OCI-LY3 (cell line): Measurements from ENCODE around the gene HOXC5.

Source experiments
- H2AFZ ChIP-seq: fragments of 200-600, 300-600 bp; shearing (Covaris generic); 2 replicates; pipeline ENCODE4 v1.6.0; 2014; ENCODE audit warnings: antibody characterized with exemption, low read depth, low read length
- H3K27ac ChIP-seq: fragments of 200-600, 300-600 bp; sonication (generic); 2 replicates; pipeline ENCODE4 v1.5.1; 2014; ENCODE audit warnings: mild to moderate bottlenecking, low read length, moderate library complexity, mixed read lengths
- H3K27me3 ChIP-seq: fragments of 200-600, 300-600 bp; sonication (generic); 2 replicates; pipeline ENCODE4 v1.6.1; 2014; ENCODE audit warnings: low read depth, low read length, mixed read lengths
- H3K36me3 ChIP-seq: fragments of 200-600, 300-600 bp; sonication (generic); replicated peaks from 2 replicates; pipeline ENCODE3; 2014; ENCODE audit warnings: low read depth, low read length, mixed read lengths
- H3K4me1 ChIP-seq: fragments of 300-600, 200-600 bp; sonication (generic); 2 replicates; pipeline ENCODE4 v1.6.1; 2014; ENCODE audit warnings: low read length, mixed read lengths
- H3K4me2 ChIP-seq: fragments of 200-600, 300-600 bp; sonication (generic); 2 replicates; pipeline ENCODE4 v1.6.1; 2014; ENCODE audit warnings: low read length, mixed read lengths
- H3K4me3 ChIP-seq: fragments of 300-600, 200-600 bp; sonication (generic); 2 replicates; pipeline ENCODE4 v1.5.1; 2014; ENCODE audit warnings: antibody characterized with exemption, mild to moderate bottlenecking, low read length, moderate library complexity
- H3K79me2 ChIP-seq: fragments of 300-600, 200-600 bp; shearing (Covaris generic); 2 replicates; pipeline ENCODE4 v1.6.1; 2014; ENCODE audit warnings: mild to moderate bottlenecking, low read length, mixed read lengths
- H3K9ac ChIP-seq: fragments of 300-600, 200-600 bp; shearing (Covaris generic); 2 replicates; pipeline ENCODE4 v1.6.0; 2014; ENCODE audit warnings: mild to moderate bottlenecking, low read length, moderate library complexity
- H3K9me3 ChIP-seq: fragments of 200-600, 300-600 bp; shearing (Covaris generic); 2 replicates; pipeline ENCODE4 v1.6.1; 2014; ENCODE audit warnings: low read length, mixed read lengths; ENCODE audit not compliant: insufficient read depth
- H4K20me1 ChIP-seq: fragments of 200-600, 300-600 bp; sonication (generic); 2 replicates; pipeline ENCODE4 v1.6.1; 2016; ENCODE audit warnings: low read length, mixed read lengths; ENCODE audit not compliant: insufficient read depth
- CTCF ChIP-seq: fragments of 200-600, 300-600 bp; sonication (generic); IDR thresholded peaks from 2 replicates; pipeline ENCODE4 v1.5.1; 2014; ENCODE audit warnings: antibody characterized with exemption, low read length, low read depth
- EZH2phosphoT487 ChIP-seq: fragments of 200-600 bp; shearing (Covaris generic); IDR thresholded peaks from 2 replicates; pipeline ENCODE4 v1.6.1; 2018; ENCODE audit warnings: antibody characterized with exemption, mixed run types, low read depth

Gene HOXC5

DNA sequence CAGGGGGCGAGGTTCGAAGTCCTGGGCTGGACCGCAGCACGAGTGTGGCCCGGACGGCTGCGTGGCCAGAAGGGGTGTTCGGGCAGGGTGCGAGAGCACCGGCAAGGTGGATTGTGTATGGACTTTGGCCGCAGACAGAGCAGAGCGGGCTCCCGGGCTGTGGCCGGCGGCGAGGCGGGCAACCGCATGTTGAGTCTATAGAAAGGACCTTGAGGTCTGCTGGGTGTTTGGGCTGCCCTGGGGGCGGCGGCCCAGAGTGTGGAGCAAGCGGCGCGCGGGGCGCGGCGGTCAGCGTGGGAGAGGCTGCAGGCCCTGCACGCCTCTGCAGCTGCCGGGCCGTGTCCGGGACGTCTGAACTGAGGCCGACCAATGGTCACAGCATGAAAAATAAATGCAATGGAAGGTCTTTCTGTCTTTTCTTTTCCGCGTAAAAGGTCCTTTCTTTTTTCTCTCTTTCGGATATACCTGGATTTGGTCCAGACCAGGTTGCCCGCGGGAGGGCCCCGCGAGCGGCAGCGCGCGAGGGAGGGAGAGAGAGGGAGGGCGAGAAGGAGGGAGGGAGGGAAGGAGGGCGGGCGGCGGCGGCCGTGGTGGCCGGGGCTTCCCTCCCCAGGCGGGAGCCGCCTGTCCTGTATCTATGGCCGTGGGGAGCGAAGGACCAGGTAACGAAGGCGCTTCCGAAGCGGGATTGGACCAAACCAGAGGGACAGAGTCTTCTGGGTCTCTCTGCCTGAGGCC is 38.4 kb upstream of the HOXC5 start:
- Histone ChIP-seq H2AFZ (no peak overlapping the region), H3K27ac (no peak overlapping the region), H3K36me3 (no peaks in the 10 kb centered on the region), H3K9ac (no peak overlapping the region), H3K9me3 (no peaks in the 10 kb centered on the region), H3K4me2 (peak overlapping the region; percentile 95), H3K27me3 (0 out of 2 replicates have a peak, but pooled peaks cover 8% of the 10 kb centered on the region), H3K79me2 (no peaks in the 10 kb centered on the region), H3K4me3 (peak overlapping the region; percentile 90; the same call in 1 of the 2 replicates), H3K4me1 (peaks cover 52% of the 10 kb centered on the region), H4K20me1 (no peaks in the 10 kb centered on the region)
- TF ChIP-seq EZH2phosphoT487 (no peak), CTCF (no peak)

- TF ChIP-seq EZH2phosphoT487, result no peak
- no peak for TF ChIP-seq CTCF
- peak overlapping the region; percentile 95 for H3K4me2 ChIP-seq
- peak overlapping the region; percentile 90 for H3K4me3 ChIP-seq
- H3K9ac ChIP-seq, result peak overlapping the region; percentile 98; the same call in 1 of the 2 replicates
- H2AFZ ChIP-seq, result no peak overlapping the region; the same call in 1 of the 2 replicates
- H3K4me1 ChIP-seq, result peaks cover 46% of the 10 kb centered on the region
- H3K36me3 ChIP-seq, result no peaks in the 10 kb centered on the region
- H3K79me2 ChIP-seq, result no peaks in the 10 kb centered on the region
- no peaks in the 10 kb centered on the region for H4K20me1 ChIP-seq
- no peaks in the 10 kb centered on the region for H3K9me3 ChIP-seq
- no peak overlapping the region for H3K27ac ChIP-seq
- 0 out of 2 replicates have a peak, but pooled peaks cover 8% of the 10 kb centered on the region for H3K27me3 ChIP-seq
These were observed 37.9 kb upstream of the HOXC5 start for GRCh38 chr12:53995002-53995377.

DNA sequence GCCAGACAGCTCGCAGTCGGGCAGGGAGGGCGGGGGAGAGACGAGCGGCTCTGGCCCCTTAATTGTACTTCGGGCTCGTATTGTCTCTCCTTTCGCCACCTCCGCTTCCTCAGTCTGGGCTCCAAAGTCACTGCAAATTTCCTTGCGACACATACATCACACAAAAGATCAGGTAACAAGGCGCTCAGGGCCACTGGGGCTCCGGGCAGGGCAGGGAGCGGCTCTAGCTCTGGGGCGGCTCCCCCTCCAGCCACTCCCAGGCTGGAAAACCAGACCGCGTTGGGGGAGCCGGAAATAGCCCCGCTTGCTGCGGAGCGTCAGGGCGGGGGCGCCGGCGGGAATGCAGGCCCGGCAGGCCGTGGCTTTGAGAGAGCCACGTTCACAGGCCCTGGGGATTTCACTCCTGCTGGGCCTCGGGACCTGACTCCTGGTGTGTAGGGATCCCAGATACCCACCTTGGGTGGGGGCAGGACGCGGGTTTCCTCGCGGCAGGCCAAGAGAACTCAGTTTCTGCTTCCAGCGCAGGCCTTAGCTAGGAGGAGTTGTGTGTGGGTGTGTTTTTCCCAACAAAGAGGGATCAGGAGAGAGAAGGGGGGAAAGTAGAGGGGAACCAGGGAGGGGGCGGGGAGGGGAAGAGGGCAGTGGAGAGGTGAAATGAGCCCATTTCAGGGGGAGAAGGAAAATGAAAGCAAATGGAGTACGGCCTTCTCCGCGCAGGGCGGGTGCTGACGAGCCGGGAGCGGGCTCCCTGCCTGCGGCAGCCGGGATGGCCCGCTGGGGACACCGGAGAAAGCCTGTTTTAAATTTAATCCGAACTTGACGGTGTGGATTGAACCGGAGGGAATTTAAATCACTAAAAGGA is 37.2 kb upstream of the HOXC5 start:
- H3K79me2 ChIP-seq, result no peaks in the 10 kb centered on the region
- 0 out of 2 replicates have a peak, but pooled peaks cover 6% of the 10 kb centered on the region for H3K27me3 ChIP-seq
- H3K9ac ChIP-seq, result peak overlapping the region; percentile 98
- no peaks in the 10 kb centered on the region for H3K9me3 ChIP-seq
- H4K20me1 ChIP-seq, result no peaks in the 10 kb centered on the region
- peak overlapping the region; percentile 79 for H2AFZ ChIP-seq
- peaks cover 40% of the 10 kb centered on the region for H3K4me1 ChIP-seq
- H3K4me2 ChIP-seq, result peak overlapping the region; percentile 95
- H3K4me3 ChIP-seq, result peak overlapping the region; percentile 90
- H3K36me3 ChIP-seq, result no peaks in the 10 kb centered on the region
- TF ChIP-seq CTCF, result no peak
- no peak for TF ChIP-seq EZH2phosphoT487
- peak overlapping the region; percentile 70 for H3K27ac ChIP-seq
